GM21367 (cell line): ENCODE results near the gene EXD3.
"Not testable (repeated sequence)": the region's sequence is repeated elsewhere in the genome, so short reads cannot be mapped to it uniquely, and the experiment has no call there.

ENCODE experiments used
- ATAC-seq: cut with Tn5 transposase; IDR thresholded peaks from one replicate; pipeline ENCODE4 v1.9.1; 2021; ENCODE audit not compliant: unreplicated experiment

EXD3 gene

DNA sequence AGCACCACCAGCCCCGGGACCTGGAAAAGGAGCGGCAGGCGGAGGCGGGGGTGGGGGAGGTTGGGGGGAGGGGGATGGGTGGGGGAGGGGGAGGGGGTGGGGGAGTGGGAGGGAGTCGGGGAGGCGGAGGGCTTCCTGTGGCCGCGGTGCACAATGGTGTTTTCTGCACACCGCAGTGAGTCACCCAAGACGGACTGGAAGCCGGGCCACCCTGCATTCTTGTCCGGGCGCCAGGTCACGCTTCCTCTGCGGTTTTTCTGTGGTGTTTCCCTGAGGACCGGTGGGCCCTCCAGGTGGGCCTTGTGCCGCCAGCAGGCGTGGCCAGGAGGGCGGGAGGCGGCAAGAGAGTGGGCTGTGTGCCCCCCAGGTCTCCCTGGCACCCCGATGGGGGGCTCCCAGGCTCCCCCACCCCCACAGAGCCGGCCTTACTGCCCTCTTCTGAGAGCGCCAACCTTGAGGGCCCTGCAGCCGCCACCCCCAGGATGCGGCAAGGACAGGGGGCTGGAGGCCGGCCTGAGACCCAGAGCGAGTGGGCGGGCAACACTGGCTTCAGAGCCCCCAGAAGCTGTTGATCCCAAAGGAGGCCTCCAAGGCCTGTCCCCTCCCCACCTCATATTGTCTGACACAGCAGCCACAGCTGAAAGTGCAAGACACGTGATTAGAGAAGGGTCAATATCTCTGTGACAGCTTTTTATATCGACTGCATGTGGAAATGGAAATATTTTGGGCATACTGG is 11.1 kb downstream of the EXD3 start:
- no peak for ATAC-seq

- ATAC-seq = no peak
These were observed 11.7 kb downstream of the EXD3 start for GRCh38 chr9:137411260-137411644.

- ATAC-seq = no peak
These were observed 12.1 kb downstream of the EXD3 start for GRCh38 chr9:137410891-137411249.

- ATAC-seq = not testable (repeated sequence)
These were observed 12.6 kb downstream of the EXD3 start for GRCh38 chr9:137410236-137410890.

- no peak for ATAC-seq
These were observed 13.4 kb downstream of the EXD3 start for GRCh38 chr9:137409515-137409914.

GRCh38 chr9:137408651-137409405 is 14.1 kb downstream of the EXD3 start:
- ATAC-seq = no peak

GRCh38 chr9:137407590-137408300 is 15.2 kb downstream of the EXD3 start:
- ATAC-seq = no peak

GRCh38 chr9:137406876-137407589 is 15.9 kb downstream of the EXD3 start:
- no peak for ATAC-seq

DNA sequence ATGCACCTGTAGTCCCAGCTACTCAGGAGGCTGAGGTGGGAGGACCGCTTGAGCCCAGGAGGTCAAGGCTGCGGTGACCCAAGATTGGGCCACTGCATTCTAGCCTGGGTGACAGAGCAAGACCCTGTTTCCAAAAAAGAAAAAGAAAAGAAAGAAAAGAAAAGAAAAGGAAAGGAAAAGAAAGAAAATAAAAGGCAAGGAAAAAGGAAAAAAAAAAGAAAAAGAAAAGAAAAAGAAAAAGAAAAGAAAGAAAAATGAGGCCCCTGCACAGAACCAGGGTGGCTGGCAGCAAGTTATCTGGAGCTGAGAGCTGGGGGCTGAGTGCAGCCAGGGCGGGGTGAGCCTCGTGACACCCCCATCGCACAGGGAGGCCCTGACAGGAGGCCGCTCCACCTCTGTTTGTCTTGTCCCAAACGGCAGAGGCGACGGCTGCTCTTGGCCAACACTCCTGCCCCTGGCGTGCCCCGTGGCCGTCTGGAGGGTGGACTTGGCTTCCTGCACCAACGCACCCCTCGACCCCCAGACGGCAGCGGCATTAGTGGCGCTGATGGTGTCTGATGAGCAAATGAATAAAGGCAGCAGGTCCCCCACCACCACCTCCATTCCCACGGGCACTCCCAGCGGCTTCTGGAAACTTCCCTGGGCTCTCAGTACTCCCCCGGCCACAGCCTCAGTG is 16.7 kb downstream of the EXD3 start:
- no peak for ATAC-seq

- ATAC-seq = no peak
These were observed 17.3 kb downstream of the EXD3 start for GRCh38 chr9:137405677-137406081.

DNA sequence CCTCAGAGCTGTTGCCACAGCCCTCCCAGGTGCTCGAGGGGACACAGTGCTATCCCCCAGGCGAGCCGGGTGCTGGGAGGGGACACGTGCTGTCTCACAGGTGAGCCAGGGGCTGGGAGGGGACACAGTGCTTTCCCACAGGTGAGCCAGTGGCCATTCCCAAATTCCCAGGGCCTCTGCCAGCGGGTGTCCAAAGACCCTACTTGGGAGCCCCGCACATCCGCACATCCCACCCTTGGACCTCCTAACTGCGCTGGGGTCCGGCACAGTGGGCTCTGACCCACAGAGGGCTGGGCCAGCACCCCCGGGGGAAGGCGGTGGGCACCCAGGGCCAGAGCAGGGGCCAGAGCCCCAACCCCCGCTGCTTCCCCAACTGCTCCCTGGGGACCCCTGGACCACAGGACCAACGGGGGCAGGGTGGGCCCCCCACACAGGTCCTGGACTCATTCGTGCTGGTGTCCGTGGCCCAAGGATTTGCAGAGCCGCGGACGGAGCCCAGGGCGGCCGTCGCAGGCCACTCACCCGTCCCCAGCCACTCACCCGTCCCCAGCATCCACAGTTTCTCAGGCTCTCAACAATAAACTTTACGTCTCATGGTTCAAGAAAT is 17.9 kb downstream of the EXD3 start:
- no peak for ATAC-seq

GRCh38 chr9:137403269-137403668 is 19.7 kb downstream of the EXD3 start:
- no peak for ATAC-seq

DNA sequence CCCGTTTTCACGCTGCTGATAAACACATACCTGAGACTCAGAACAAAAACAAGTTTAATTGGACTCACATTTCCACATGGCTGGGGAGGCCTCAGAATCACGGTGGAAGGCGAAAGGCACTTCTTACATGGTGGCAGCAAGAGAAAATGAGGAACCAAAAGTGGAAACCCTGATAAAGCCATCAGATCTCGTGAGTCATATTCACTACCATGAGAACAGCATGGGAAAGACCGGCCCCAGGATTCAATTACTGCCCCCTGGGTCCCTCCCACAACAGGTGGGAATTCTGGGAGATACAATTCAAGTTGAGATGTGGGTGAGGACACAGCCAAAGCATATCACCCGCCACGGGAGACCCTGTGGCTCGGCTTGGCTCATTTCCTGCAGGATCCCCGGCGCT is 20.2 kb downstream of the EXD3 start:
- ATAC-seq = no peak

DNA sequence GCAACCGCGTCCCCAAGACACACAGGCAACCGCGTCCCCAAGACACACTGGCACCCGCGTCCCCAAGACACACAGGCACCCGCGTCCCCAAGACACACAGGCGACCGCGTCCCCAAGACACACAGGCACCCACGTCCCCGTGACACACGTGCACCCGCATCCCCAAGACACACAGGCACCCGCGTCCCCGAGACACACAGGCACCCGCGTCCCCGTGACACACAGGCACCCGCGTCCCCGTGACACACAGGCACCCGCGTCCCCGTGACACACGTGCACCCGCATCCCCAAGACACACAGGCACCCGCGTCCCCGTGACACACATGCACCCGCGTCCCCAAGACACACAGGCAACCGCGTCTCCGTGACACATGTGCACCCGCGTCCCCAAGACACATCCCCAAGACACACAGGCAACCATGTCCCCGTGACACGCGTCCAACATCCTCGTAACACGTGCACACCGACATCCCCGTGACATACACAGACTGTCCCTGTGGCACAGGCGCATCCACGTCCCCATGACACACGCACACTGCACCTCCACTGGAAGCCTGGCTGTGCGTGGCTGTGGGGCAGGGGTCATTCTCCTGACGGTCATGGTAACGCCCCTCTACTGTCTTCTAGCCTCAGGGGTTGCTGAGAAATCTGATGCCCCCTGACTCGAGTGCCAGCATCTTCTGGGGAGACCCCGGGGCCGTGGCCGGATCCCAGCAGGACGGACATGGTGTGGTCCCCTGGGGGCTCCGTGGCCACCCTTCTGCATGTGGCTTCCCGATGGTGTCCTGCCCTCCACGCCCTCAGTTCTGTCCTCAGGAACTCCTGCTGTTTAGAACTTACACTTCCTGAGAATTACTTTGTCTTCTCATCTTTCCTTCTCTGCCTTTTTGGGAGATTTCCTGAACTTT is 24.1 kb downstream of the EXD3 start:
- no peak for ATAC-seq

- no peak for ATAC-seq
These were observed 25.1 kb downstream of the EXD3 start for GRCh38 chr9:137397675-137398423.

- no peak for ATAC-seq
These were observed 26.2 kb downstream of the EXD3 start for GRCh38 chr9:137396634-137397367.

- no peak for ATAC-seq
These were observed 26.7 kb downstream of the EXD3 start for GRCh38 chr9:137396227-137396626.

DNA sequence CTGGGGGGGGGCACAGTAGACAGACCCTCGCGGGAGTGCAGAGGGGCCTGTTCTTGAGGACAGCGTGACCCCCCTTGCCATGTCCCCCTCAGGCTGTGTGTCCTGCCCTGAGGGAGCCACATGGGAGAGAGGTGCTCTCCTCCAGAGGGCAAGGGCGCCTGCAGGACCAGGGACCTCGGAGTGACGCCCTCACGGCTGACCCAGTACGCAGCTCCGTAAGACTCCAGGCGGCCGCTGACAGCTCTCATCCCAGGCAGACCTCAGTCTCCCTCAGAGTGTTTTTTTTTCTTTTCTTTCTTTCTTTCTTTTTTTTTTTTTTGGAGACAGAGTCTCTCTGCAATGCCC is 27.3 kb downstream of the EXD3 start:
- ATAC-seq = no peak
